Erythroblast (primary cell): Measurements from ENCODE around the gene A3GALT2.

ENCODE experiments used
- DNase-seq, 2 experiments: peaks; one replicate each; lab custom pipeline; 2025; lab: John Stamatoyannopoulos, UW
- GATA1 ChIP-seq: IDR thresholded peaks from 2 replicates; pipeline ENCODE4 v1.6.1; 2011; ENCODE audit warnings: low read depth, mild to moderate bottlenecking, control low read depth, low read length, moderate library complexity
- POLR2A ChIP-seq: IDR thresholded peaks from 2 replicates; pipeline ENCODE4 v1.6.1; 2011; ENCODE audit warnings: mild to moderate bottlenecking, low read length

The A3GALT2 gene

GRCh38 chr1:33306653-33307493, 14.0 kb downstream of the A3GALT2 start:
- DNase-seq = peak; percentile 39 to 47
- TF ChIP-seq POLR2A = no peak
- TF ChIP-seq GATA1 = no peak

GRCh38 chr1:33305816-33306652, 14.9 kb downstream of the A3GALT2 start:
- TF ChIP-seq POLR2A = no peak
- no peak for TF ChIP-seq GATA1
- no peak for DNase-seq

- no peak for TF ChIP-seq GATA1
- no peak for TF ChIP-seq POLR2A
- no peak for DNase-seq
Observed at GRCh38 chr1:33305016-33305415, 15.9 kb downstream of the A3GALT2 start.

GRCh38 chr1:33302325-33302724, 18.6 kb downstream of the A3GALT2 start:
- DNase-seq = no peak
- no peak for TF ChIP-seq POLR2A
- TF ChIP-seq GATA1 = no peak

- no peak for TF ChIP-seq POLR2A
- TF ChIP-seq GATA1 = no peak
- no peak for DNase-seq
Observed at GRCh38 chr1:33301273-33301984, 19.5 kb downstream of the A3GALT2 start.

GRCh38 chr1:33300673-33301072, 20.2 kb downstream of the A3GALT2 start:
- TF ChIP-seq POLR2A (no peak), GATA1 (no peak)

GRCh38 chr1:33299461-33300155, 21.3 kb downstream of the A3GALT2 start:
- TF ChIP-seq POLR2A = no peak
- no peak for TF ChIP-seq GATA1
- DNase-seq = no peak

More at GRCh38 chr1:33300673-33301072, 20.2 kb downstream of the A3GALT2 start:
- peak; percentile 26 to 49 for DNase-seq

GRCh38 chr1:33298623-33299277, 22.1 kb downstream of the A3GALT2 start:
- TF ChIP-seq POLR2A (no peak), GATA1 (no peak)

GRCh38 chr1:33297911-33298622, 22.8 kb downstream of the A3GALT2 start:
- no peak for DNase-seq
- TF ChIP-seq POLR2A (no peak), GATA1 (no peak)

More at GRCh38 chr1:33298623-33299277, 22.1 kb downstream of the A3GALT2 start:
- DNase-seq = peak; percentile 81 to 84

- DNase-seq = no peak
Observed at GRCh38 chr1:33296824-33297223, 24.1 kb downstream of the A3GALT2 start.

GRCh38 chr1:33296082-33296458, 24.8 kb downstream of the A3GALT2 start:
- no peak for TF ChIP-seq POLR2A
- TF ChIP-seq GATA1 = no peak
- DNase-seq = no peak

More at GRCh38 chr1:33296824-33297223, 24.1 kb downstream of the A3GALT2 start:
- TF ChIP-seq GATA1 = no peak
- TF ChIP-seq POLR2A = no peak

GRCh38 chr1:33295450-33296081, 25.3 kb downstream of the A3GALT2 start:
- DNase-seq = peak; percentile 69 to 85
- TF ChIP-seq POLR2A (no peak), GATA1 (no peak)
